Skin of body (tissue), 2 donors: ENCODE data around the gene SMIM20. TPM values are rescaled to one million over a fixed set of nuclear protein-coding genes. Genes with fewer than 3 reads are reported as not detected.
A peak's percentile ranks its signal among the peaks of the same experiment; 100 is the strongest.
"Not testable (repeated sequence)": the region's sequence is repeated elsewhere in the genome, so short reads cannot be mapped to it uniquely, and the experiment has no call there.

ENCODE experiments used
- DNase-seq: peaks from one replicate; lab custom pipeline; 2025; lab: John Stamatoyannopoulos, UW
- total RNA-seq: library from RNA; depleted of rRNA; stranded (reverse); fragments of >200 nt; gene quantifications from one replicate; pipeline ENCODE4 v1.2.3, GENCODE V29; 2014

Gene SMIM20
- total RNA-seq, 1 donor from 2014 or later, result 24.0 TPM

DNA sequence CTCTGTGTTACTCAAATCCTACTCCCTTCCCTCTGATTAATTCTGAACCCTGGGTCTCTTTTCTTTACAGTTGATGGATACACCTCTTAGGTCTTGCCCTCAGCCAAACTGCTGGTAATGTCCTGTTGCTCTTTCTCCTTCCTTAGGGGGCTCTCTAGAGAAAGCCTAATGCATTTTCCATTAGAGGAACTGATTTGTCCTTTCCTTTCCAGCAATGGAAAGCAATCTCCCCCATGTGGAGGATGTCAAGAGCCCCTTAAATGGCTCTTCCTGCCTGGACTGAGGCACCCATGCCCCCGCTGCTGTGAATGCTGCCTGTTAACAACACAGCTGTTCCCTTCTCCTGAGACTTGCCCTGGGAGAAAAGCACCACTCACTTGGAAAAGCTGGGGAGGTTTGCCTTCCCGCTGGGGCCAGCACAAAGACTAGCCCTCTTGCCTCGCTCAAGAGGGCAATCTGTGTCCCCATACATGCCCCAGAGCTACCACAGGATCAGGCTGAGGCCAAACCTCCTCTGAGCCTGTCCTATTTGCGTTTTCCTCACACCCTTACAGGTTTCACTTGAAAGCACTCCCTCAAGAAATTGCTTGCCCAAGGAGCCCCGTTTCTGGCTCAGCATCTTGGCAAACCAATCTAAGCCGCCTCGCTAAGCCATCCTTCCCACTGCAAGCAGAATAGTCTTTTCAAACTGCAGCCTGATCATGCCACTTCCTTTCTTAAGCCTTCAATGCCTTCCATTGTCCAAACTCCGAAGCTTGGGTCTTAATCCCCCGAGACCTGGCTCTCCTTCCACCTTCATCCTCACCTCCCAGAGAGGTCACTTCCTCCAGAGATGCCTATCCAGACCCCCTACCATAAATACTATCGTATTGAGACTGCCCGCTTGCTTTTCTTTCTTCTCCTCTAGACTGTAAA is 23.2 kb upstream of the SMIM20 start:
- DNase-seq, result no peak

DNA sequence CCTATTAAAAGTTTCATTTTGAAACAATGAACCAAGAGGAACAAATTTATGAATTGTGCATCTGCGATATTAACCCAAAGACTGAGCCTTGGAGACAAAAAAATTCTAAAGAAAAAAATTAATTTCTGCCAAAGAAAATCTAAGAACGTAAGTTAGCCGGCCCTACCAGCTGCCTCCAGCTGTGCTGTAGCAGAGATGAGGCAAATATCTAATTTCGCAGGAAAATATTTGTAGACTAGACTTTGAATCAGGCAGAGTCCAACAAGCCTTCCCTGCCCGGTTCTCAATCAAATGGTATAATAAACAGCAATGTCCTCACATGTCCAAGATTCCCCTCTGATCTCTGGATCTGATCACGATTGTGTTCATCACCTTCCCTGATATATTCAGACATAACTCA is 21.2 kb upstream of the SMIM20 start:
- DNase-seq, result no peak

DNA sequence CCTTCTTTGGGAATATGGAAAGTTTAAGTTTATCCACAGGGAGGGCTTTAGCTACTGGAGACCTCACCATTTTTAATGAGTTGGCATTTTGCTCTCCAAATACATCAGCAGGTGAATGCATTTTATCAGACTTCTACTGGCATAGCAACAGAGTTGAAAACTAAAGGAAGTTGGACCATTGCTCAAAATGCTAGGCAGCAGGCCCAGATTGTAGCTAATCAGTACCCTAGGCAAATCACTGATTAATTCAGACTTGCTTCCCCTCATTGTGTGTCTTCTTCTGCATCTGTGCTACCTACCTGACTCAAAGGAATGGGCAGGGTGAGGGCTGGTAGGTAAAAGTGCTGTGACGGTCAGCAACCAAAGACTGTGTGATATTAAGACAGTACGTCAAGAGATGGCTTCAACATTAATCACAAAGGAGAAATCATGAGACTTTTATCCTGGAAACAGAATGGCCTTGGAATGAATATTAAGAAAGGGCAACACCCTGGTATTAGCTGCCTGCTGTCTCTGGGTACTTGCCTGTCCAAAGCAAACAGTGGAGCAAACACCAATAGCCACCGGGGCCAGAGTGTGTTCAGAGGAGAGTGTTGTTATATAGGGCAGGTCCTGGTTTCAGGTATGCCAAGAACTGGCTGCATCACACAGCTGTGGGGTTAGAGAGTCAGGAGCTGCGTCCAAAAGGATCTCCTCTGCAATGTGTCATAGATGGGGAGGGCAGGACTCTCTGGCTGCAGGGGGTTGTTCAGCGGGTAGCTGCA is 17.1 kb upstream of the SMIM20 start:
- no peak for DNase-seq

DNA sequence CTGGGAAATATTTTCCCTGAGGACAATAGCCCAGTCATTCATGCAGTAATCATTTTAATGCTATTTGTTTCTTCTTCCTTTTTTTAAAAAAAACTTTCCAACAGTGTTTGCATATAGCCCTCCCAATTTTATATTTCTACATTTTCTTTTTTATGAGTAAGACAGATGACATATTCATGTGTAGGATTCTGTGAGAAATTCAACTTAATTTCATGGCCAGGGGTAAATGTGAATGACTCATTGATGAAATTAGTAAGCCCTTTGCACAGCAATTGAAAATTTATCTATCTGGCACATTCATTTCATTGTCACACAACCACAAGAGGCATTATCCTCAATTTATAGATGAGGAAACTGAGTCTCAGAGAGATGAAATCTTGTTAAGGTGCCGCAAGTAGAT is 13.7 kb upstream of the SMIM20 start:
- DNase-seq, result no peak

DNA sequence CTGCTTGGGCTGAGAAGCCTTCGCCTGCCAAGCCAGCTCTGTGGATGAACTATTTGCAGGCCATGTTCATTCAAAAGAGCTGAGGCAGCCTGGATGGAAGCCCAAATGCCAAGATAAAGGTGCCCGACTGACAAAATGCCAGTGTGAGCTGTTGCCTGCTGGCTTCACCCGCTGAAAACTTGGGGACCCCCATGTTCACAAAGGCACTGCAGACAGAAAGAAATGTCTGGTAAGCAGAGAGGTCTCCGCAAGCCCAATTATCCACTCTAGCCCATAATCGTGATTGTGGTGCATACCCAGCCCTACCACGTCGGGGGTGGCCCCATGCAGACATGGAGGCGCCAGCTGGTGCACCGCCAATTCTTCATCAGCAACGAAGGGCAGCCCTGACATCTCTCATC is 13.0 kb upstream of the SMIM20 start:
- DNase-seq, result no peak

DNA sequence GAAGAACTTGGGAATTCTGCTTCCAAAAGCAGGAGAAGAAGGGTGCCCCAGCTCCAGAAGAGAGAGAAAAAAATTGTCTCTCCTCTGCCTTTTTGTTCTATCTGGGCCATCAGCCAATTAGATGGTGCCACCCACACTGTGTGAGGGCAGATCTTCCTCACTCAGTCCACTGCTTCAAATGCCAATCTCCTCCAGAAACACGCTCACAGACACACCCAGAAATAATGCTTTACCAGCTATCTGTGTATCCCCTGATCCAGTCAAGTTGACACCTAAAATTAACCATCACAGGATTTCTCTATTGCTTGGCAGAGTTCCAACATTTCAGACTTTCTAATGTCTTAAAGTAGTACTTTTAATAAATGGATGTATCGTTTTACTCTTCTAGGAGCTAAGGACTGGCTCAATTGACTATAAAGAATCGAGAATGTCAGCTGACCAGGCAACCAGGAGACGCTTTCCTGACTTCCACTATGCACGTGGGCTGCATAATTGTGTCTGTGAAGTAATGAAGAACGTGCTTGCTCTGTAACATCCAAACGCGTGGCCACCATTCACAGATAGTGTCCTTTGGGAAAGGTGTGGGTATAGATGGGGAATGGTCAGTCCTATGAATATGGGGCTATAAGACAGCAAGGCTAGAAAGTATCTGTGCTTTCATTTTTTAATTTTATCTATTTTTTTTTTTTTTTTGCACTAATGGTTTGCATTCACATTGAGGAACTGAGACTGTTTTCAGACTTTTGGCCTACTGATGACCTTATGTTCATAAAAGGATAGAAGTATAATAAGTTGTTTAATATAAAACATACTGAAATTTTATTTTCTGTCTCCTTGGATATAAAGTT is 9.9 kb upstream of the SMIM20 start:
- DNase-seq, result no peak

DNA sequence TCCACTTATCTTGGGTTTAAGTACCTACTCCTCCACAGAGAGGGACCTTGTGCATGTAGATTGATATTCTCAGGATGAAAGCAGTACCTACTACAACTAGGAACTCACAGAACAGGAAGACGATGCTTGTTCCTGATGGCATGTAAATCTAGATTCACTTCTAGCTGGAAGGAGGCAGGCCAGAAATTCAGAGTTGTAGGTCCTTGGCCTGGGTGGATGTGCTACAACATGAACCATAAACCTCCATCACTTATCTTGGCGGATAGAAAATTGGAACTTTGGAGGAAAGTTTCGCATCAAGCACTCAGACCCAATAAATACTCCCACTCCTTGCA is 9.3 kb upstream of the SMIM20 start:
- no peak for DNase-seq

DNA sequence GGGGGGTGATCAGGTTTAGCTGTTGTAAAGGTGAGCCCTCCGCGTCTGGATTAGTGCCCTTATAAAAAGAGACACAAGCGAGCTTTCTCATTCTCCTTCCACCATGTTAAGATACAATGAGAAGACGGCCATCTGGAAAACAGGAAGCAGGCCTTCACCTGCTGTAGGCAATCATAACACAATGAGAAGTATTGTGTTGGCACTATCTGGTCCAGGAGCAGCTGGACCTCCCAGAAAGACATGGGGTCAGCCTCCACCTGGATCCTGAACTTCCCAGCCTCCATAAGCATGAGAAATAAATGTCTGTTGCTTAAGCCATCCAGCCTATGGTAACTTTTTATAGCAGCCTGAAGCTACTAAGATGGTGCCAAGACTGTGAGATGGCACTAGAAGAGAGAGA is 8.6 kb upstream of the SMIM20 start:
- no peak for DNase-seq

DNA sequence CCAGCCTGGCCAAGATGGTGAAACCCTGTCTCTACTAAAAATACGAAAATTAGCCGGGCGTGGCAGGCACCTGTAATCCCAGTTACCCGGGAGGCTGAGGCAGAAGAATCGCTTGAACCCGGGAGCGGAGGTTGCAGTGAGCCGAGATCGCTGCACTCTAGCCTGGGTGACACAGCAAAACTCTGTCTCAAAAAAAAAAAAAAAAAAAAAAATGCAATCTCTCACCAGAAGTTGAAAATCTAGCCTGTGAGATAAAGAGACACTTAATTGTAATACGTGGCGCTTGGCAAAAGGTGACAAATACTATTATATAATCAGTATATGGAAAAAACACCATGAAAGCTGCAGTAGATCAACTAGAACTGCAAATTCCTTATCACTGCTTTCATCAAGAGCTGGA is 7.9 kb upstream of the SMIM20 start:
- DNase-seq, result not testable (repeated sequence)

DNA sequence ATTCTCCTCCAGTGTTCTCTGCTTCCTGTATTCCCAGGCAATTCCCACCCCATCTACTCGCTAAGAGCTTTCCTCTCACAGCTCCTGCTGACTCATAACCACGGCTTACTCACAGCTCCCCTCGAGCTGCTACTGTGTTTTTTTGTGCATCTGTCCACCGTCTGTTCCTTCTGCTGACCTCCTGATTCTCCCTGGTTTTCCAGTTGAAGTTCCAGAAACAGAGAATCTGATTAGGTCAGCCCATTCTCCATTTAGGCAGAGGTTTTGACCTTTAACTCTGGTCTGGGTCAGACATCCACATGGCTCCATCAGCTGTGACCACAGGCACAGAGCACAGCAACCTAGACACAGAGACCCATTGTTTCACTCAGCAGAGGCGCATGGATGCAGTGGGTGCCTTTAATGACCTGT is 5.5 kb upstream of the SMIM20 start:
- no peak for DNase-seq

DNA sequence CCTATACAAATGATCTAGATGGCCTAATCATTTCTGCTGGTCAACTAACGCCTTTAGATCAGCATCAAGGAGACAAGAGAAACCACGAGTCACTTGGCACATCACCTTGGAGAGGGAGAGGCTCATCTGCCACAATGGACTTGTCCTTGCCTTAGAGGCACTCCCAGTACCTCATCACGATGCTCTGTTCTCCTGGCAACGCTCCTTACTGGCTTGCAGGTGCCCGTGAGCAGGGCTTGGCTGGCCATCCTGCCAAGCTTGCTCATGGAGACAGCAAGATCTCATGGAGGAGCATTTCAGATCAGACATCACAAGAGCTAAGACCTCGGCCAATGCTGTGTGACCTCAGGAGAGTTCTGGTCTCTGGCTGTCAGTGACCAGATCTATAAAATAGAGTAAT is 2.7 kb upstream of the SMIM20 start:
- DNase-seq, result no peak

DNA sequence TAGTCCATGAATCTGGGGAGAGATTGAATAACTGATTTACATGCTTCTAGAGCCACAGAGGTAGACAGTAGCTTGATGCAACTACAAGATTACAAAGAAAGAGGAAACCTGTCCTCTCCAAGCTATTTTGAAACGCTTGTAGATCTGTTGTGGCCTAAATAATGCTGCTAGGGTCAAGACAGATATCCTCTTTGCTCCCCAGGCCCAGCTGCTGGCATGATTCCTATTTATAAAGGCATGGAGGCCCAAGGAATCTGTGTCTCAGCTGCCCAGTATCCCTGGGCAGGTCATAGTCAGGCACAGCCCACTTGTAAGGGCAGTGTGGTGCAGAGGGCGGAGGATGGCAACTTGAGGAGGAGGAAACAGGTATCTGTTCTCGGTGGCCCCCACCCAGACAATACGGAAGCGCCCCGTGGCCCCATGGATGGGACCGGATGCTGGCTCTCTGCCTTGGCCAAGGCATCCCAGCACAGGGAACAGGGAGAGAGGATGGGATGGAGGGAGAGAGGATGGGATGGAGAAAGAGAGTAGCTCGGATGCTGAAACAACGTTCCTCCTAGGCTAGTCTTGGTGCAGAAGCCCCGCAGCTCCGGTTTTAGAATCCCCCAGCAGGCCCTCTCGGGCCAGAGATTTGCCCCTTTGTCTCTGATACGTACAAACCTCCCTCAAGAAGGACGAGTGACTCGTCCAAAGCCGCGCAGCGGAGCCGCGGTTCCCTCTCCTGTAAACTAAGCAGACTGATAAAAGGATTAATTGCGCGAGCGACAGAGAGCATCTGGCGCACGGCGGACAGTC is 767 bp upstream of the SMIM20 start:
- DNase-seq, result no peak

DNA sequence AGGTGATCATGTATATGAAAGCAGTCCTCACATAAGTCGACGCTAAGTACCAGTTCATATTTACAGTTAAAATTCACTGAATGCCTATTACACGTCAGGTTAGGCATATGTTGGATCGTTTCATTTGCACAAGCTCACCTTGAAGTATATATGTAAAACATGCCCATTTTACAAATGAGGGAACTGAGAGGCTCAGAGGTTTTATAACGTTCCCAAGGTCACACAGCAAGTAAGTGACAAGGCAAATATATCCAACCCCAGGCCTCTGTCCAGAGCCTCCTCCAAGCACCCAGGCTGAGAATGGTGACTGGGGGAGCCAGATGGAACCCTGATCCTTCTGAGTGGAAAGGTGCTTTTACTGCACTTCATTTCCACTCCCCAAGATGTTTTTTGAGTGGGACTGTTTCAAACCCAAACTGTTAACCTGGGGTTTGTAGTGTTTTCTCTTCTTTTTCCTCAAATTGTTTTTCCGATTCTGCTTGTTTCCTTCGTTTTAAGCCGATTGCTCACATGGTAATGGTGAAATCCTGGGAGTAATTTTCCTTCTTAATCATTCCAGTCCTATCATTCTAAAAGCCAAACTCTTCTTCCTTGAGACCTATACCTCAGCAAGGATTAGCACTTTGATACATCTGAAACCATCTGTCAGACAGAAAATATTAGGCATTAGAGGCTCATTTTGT is 791 bp downstream of the SMIM20 start:
- DNase-seq, result peak; percentile 36

DNA sequence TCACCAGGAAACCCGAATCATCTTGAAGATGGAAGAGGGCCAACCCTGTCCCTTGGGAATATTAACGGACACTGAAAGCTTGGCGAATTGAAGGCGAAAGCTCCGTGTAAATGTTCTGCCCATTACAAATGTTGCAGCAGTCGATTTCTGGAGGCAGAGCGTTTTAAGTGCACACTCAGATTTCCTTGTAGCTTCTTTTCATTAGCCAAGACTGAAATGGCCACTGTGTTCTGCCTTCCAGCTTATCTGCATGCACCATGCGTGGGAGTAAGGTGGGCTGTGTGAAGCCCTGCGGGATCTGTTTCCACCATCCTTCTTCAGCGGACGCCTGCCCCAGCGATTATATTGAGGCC is 1.3 kb downstream of the SMIM20 start:
- DNase-seq, result no peak

DNA sequence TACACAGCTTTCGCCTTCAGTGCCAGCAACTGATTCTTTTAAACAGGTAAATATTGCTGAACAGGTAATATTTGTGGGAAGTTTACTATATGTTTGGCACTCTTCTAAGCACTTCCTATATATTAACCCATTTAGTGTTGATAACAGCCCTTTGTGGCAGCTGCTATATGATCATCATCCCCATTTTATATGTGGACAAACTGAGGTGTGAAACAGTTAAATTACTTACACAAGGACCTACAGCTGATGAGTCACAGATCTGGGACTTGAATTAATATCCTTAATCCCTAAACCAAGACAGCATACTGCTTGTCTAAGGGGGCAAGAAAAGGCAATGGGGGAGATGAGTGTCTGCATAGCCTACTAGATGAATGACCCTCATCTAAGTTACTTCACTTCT is 2.9 kb downstream of the SMIM20 start:
- no peak for DNase-seq

DNA sequence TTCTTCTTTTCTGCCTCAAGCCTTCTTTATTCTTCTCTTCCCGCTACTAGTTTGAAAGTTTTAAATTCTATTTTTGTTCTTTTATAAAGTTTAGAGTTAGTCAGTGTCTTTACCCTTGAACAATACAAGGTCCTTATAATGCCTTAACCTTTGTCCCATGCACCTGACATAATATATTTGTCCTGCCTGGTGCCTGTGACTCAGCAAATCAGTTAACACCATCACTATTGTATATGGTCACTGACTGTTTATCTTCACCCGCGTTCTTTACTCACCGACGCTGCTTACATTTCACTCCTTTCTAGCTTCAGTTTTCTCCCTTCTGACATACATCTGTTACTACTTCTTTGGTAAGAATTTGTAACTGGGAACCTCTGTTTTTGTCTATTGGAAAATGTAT is 5.7 kb downstream of the SMIM20 start:
- no peak for DNase-seq

DNA sequence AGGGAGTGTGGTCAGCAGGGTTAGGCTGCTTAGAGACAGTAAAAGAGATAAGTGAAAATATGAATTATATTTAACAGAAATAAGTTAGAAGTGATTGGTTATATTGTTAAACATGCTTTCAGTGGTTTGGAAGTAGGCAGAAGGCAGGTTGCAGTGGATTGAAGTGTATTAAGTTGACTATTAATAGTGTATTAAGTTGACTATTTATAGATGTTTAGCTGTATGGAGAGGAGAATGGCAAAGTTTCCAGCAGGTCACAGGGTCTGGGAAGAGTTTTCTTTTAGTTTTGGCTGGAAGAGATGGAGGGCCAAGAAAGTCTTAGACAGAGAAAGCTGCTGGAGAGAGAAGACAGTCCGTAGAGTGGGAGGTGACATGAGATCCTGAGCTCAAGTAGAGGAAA is 7.9 kb downstream of the SMIM20 start:
- DNase-seq, result no peak

DNA sequence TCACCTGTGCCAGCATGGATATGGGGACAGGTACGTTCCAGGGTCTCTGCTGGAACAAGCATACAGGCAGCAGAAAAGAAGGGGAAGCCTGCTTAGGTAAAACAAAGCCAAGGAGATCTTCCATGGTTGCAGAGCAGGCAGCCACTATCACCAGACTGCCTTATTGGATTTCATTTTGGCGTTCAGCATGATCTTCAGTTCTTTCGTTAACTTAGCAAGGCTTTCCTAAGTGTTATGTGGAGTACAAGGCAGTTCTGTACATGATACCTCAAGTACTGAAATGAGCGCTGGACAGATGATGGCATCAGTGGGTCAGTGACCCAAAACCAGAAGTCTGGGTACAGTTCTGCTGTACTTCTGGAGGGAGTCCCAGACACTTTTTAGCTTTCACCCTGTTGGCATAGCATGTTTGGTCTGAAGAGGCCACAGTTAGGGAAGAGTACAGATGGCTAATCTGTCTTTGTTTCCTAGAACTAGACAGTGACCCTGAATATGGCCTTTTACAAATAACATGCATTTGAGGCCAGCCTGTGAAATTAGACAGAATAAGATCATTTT is 8.9 kb downstream of the SMIM20 start:
- DNase-seq, result no peak

DNA sequence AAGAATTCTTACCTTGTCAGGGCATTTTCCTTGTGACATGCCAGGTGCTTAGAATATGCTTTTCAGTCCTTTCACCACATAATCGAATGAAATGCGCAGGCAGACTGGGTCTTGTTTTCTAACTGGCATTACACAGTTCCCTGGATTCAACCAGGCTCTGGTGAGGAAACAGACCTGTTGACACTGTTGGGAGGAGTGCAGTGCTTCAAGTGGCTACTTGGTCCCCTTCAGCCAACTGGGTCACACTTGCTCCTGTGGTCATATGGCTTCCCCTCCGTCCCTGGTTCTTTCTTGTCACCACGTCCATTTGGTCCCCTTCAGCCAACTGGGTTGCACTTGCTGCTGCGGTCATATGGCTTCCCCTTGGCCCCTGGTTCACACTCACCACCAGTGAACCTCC is 9.7 kb downstream of the SMIM20 start:
- DNase-seq, result no peak

DNA sequence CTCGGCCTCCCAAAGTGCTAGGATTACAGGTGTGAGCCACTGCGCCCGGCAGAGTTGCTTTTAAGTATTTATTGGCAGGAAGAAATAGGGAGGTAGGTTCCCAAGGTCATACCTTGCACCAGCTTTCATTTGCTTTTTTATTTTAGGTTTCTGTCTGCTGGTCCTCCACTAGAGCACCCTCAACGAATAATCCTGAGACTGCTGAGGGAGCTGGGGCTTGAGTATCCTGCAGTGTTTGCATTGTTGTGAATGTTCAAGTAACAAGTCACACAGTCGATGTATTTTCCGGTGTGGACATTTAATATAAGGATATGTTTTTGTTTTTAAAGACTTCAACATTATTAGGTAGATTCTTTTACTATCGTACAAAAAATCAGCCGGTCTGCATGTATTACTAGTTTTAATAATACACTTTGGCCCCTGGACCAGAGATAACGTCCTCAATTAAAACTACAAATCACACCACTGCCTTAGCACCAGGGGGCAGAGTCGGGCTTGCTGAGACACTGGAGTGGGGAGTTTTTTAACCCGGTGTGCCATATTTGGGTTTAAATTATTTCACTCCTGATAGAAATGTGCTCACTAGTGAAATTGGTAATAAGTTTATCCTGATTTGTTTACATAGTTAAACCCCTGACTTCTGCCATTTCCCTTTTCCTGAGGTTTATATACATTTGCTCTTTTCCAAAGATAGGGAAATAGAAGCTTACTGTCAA is 11.6 kb downstream of the SMIM20 start:
- no peak for DNase-seq
